ENCODE measurements around the gene MPND.
A peak's percentile ranks its signal among the peaks of the same experiment; 100 is the strongest.

MPND gene

DNA sequence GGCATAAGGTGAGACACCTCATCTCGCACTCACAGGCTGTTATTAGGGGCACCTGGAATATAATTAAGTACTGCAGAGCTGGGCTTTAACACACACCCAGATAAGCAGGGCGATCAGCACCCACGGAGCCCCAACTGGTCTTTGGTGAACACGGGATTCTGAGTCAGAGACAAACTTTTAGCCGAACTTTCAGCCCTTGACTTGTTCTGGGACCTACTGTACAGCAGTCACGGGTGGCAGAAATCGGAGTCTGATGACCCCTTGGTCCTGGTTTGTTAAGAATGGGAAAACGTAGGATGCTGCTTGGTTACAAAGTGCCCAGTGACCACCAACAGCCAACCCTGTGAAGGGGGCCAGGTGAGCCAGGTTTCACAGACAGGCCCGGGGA, 47.9 kb downstream of the MPND start:
- Histone ChIP-seq H3K4me3 (ENCODE audit: low read depth, low read length) (no peak overlapping the region), H3K4me1 (ENCODE audit: control insufficient read depth, insufficient read depth, low read length) (peaks cover 13% of the 10 kb centered on the region), H3K9me3 (ENCODE audit: control insufficient read depth, insufficient read depth, low read depth, low read length) (no peaks in the 10 kb centered on the region), H3K27ac (ENCODE audit: extremely low read depth, low read depth, low read length) (peak overlapping the region; percentile 32; the same call in 1 of the 2 replicates), H3K36me3 (ENCODE audit: control insufficient read depth in 2 of 2, insufficient read depth in 1 of 2, low read length in 2 of 2) (peaks cover 3 to 35% of the 10 kb centered on the region in 2 experiments; a peak in 2 of 3 replicates)
- TF ChIP-seq ZNF621 (tag by site-specific recombination; IDR thresholded peaks at IDR 0.05) (no peak), ZNF433 (tag by site-specific recombination; IDR thresholded peaks at IDR 0.05; ENCODE audit: low read depth) (no peak), ZNF138 (tag by site-specific recombination; IDR thresholded peaks at IDR 0.05; ENCODE audit: borderline replicate concordance) (no peak), ZNF366 (tag by site-specific recombination; conservative IDR thresholded peaks at IDR 0.05) (no peak), ZNF548 (tag by site-specific recombination; IDR thresholded peaks at IDR 0.05) (no peak), ZNF658 (tag by site-specific recombination; IDR thresholded peaks at IDR 0.05) (no peak), ZFP69B (tag by site-specific recombination; IDR thresholded peaks at IDR 0.05) (no peak)
- POLR2A ChIA-PET = interaction anchor here (1.1 kb wide), 1 partner anchor 15 kb away, joined by 4 read pairs; no protein-coding TSS in a partner anchor
- CTCF ChIA-PET = interaction anchor here (0.6 to 1.0 kb wide), 3 partner anchors 10 to 1642 kb away, joined by 3 to 4 read pairs (median 3); no protein-coding TSS in a partner anchor

DNA sequence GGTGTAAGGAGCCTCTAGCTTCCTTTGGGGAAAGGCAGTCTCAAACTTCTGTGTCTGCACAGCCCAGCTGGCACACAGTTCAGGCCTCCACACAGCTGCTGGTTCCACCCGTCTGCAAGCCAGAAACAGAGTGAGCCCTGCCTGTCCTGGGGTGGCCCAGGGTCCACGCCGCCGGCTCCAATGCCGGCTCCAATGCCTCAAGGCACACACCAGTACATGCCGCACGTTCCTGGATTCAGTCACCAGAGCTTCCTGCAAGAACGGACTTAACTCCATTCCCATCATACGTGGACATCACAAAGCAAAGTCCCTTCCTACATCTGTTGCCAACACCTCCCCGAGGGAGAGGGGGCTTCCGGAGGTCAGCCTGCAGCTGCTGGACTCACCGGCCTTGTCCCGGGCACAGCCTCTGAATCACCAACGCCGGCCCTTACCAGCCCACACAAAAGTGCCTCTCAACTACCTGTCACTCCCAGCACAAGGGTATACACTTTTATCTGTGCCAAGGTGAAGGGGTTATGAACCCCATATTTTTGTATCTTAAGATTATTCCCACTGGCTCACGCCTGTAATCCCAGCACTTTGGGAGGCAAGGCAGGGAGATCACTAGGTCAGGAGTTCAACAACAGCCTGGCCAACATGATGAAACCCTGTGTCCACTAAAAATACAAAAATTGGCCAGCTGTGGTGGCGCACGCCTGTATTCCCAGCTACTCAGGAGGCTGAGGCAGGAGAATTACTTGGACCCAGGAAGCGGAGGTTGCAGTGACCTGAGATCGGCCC, 48.5 kb downstream of the MPND start:
- Histone ChIP-seq H3K36me3 (ENCODE audit: control insufficient read depth in 2 of 2, insufficient read depth in 1 of 2, low read length in 2 of 2) (peaks cover 3 to 38% of the 10 kb centered on the region in 2 experiments; a peak in 2 of 3 replicates), H3K27ac (ENCODE audit: extremely low read depth, low read depth, low read length) (no peak overlapping the region), H3K4me3 (ENCODE audit: low read depth, low read length) (no peak overlapping the region), H3K9me3 (ENCODE audit: control insufficient read depth, insufficient read depth, low read depth, low read length) (no peaks in the 10 kb centered on the region), H3K4me1 (ENCODE audit: control insufficient read depth, insufficient read depth, low read length) (peaks cover 13% of the 10 kb centered on the region)
- TF ChIP-seq, protein P1, sequence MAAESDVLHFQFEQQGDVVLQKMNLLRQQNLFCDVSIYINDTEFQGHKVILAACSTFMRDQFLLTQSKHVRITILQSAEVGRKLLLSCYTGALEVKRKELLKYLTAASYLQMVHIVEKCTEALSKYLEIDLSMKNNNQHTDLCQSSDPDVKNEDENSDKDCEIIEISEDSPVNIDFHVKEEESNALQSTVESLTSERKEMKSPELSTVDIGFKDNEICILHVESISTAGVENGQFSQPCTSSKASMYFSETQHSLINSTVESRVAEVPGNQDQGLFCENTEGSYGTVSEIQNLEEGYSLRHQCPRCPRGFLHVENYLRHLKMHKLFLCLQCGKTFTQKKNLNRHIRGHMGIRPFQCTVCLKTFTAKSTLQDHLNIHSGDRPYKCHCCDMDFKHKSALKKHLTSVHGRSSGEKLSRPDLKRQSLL (tag by site-specific recombination; IDR thresholded peaks at IDR 0.05) = no peak
- TF ChIP-seq SCRT1 (tag by site-specific recombination; IDR thresholded peaks at IDR 0.05; ENCODE audit: borderline replicate concordance) (no peak), ZNF777 (tag by site-specific recombination; IDR thresholded peaks at IDR 0.05; ENCODE audit: borderline replicate concordance) (no peak), ZBTB7A (tag by site-specific recombination; IDR thresholded peaks at IDR 0.05; ENCODE audit: low read depth) (no peak), ZNF169 (tag by site-specific recombination; IDR thresholded peaks at IDR 0.05) (no peak), ZFP69B (tag by site-specific recombination; IDR thresholded peaks at IDR 0.05) (no peak), ZNF174 (tag by site-specific recombination; IDR thresholded peaks at IDR 0.05) (no peak), FEZF1 (tag by site-specific recombination; IDR thresholded peaks at IDR 0.05) (no peak), ZFP41 (tag by site-specific recombination; IDR thresholded peaks at IDR 0.05; ENCODE audit: borderline replicate concordance) (no peak), REPIN1 (tag by site-specific recombination; IDR thresholded peaks at IDR 0.05; ENCODE audit: low read depth) (no peak)
- TF ChIP-seq, protein P2, sequence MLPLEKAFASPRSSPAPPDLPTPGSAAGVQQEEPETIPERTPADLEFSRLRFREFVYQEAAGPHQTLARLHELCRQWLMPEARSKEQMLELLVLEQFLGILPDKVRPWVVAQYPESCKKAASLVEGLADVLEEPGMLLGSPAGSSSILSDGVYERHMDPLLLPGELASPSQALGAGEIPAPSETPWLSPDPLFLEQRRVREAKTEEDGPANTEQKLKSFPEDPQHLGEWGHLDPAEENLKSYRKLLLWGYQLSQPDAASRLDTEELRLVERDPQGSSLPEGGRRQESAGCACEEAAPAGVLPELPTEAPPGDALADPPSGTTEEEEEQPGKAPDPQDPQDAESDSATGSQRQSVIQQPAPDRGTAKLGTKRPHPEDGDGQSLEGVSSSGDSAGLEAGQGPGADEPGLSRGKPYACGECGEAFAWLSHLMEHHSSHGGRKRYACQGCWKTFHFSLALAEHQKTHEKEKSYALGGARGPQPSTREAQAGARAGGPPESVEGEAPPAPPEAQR (tag by site-specific recombination; IDR thresholded peaks at IDR 0.05) = no peak
- TF ChIP-seq, protein P3, sequence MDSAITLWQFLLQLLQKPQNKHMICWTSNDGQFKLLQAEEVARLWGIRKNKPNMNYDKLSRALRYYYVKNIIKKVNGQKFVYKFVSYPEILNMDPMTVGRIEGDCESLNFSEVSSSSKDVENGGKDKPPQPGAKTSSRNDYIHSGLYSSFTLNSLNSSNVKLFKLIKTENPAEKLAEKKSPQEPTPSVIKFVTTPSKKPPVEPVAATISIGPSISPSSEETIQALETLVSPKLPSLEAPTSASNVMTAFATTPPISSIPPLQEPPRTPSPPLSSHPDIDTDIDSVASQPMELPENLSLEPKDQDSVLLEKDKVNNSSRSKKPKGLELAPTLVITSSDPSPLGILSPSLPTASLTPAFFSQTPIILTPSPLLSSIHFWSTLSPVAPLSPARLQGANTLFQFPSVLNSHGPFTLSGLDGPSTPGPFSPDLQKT (IDR thresholded peaks at IDR 0.05; ENCODE audit: borderline replicate concordance, low read depth, low read length) = no peak
- TF ChIP-seq, protein P4, sequence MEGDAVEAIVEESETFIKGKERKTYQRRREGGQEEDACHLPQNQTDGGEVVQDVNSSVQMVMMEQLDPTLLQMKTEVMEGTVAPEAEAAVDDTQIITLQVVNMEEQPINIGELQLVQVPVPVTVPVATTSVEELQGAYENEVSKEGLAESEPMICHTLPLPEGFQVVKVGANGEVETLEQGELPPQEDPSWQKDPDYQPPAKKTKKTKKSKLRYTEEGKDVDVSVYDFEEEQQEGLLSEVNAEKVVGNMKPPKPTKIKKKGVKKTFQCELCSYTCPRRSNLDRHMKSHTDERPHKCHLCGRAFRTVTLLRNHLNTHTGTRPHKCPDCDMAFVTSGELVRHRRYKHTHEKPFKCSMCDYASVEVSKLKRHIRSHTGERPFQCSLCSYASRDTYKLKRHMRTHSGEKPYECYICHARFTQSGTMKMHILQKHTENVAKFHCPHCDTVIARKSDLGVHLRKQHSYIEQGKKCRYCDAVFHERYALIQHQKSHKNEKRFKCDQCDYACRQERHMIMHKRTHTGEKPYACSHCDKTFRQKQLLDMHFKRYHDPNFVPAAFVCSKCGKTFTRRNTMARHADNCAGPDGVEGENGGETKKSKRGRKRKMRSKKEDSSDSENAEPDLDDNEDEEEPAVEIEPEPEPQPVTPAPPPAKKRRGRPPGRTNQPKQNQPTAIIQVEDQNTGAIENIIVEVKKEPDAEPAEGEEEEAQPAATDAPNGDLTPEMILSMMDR (tag by site-specific recombination; IDR thresholded peaks at IDR 0.05) = no peak
- TF ChIP-seq, protein P5, sequence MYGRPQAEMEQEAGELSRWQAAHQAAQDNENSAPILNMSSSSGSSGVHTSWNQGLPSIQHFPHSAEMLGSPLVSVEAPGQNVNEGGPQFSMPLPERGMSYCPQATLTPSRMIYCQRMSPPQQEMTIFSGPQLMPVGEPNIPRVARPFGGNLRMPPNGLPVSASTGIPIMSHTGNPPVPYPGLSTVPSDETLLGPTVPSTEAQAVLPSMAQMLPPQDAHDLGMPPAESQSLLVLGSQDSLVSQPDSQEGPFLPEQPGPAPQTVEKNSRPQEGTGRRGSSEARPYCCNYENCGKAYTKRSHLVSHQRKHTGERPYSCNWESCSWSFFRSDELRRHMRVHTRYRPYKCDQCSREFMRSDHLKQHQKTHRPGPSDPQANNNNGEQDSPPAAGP (tag by site-specific recombination; IDR thresholded peaks at IDR 0.05) = no peak
- TF ChIP-seq, protein P6, sequence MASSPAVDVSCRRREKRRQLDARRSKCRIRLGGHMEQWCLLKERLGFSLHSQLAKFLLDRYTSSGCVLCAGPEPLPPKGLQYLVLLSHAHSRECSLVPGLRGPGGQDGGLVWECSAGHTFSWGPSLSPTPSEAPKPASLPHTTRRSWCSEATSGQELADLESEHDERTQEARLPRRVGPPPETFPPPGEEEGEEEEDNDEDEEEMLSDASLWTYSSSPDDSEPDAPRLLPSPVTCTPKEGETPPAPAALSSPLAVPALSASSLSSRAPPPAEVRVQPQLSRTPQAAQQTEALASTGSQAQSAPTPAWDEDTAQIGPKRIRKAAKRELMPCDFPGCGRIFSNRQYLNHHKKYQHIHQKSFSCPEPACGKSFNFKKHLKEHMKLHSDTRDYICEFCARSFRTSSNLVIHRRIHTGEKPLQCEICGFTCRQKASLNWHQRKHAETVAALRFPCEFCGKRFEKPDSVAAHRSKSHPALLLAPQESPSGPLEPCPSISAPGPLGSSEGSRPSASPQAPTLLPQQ (tag by site-specific recombination; IDR thresholded peaks at IDR 0.05) = no peak
- TF ChIP-seq, protein P7, sequence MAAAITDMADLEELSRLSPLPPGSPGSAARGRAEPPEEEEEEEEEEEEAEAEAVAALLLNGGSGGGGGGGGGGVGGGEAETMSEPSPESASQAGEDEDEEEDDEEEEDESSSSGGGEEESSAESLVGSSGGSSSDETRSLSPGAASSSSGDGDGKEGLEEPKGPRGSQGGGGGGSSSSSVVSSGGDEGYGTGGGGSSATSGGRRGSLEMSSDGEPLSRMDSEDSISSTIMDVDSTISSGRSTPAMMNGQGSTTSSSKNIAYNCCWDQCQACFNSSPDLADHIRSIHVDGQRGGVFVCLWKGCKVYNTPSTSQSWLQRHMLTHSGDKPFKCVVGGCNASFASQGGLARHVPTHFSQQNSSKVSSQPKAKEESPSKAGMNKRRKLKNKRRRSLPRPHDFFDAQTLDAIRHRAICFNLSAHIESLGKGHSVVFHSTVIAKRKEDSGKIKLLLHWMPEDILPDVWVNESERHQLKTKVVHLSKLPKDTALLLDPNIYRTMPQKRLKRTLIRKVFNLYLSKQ (tag by site-specific recombination; IDR thresholded peaks at IDR 0.05; ENCODE audit: borderline replicate concordance) = no peak
- POLR2A ChIA-PET = interaction anchor here (1.1 kb wide), 1 partner anchor 16 kb away, joined by 4 read pairs; no protein-coding TSS in a partner anchor
- CTCF ChIA-PET = interaction anchor here (0.6 to 1.3 kb wide), 4 partner anchors 9 to 1642 kb away, joined by 3 to 5 read pairs (median 3); partner anchors contain the start of gene SH3GL1

All from HEK293 (cell line).